Effector CD8-positive, alpha-beta T cell (primary cell): ENCODE measurements around the gene PRKACB.
"Not testable (repeated sequence)": the region's sequence is repeated elsewhere in the genome, so short reads cannot be mapped to it uniquely, and the experiment has no call there.

Experiments
- DNase-seq: peaks from one replicate; lab custom pipeline; 2025; lab: John Stamatoyannopoulos, UW

Gene PRKACB

GRCh38 chr1:84223751-84224432 lies 79.8 kb downstream of the PRKACB start:
- no peak for DNase-seq

- no peak for DNase-seq
Observed at GRCh38 chr1:84224905-84225304, 80.8 kb downstream of the PRKACB start.

DNA sequence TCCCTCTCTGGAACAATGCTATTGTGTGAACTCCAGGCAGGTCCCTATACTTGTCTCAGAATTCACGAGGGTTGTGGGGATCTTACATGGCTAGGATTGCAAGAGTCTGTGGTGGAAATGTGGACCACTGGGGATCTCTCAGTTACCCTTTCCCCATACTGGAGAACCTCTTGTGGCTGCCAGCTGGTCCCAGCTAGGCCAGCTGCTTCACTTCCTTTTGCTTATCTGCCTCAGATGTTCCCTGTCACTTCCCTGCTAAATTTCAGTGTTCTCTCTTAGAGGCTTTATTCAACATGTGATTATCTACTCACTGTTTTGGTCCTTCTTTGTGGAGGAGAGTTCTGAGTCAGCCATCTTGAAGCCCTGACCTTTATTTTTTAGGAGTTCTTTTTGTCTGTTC lies 81.6 kb downstream of the PRKACB start:
- no peak for DNase-seq

GRCh38 chr1:84232676-84233075 lies 88.6 kb downstream of the PRKACB start:
- DNase-seq, result not testable (repeated sequence)

DNA sequence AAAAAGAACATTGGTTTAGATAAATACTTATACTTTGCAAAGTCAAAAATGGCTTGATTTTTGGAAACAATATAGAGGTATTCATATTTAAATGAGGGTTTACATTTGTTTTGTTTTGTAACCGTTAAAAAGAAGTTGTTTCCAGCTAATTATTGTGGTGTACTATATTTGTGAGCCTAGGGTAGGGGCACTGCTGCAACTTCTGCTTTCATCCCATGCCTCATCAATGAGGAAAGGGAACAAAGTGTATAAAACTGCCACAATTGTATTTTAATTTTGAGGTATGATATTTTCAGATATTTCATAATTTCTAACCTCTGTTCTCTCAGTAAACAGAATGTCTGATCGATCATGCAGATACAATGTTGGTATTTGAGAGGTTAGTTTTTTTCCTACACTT lies 92.2 kb downstream of the PRKACB start:
- DNase-seq, result no peak

DNA sequence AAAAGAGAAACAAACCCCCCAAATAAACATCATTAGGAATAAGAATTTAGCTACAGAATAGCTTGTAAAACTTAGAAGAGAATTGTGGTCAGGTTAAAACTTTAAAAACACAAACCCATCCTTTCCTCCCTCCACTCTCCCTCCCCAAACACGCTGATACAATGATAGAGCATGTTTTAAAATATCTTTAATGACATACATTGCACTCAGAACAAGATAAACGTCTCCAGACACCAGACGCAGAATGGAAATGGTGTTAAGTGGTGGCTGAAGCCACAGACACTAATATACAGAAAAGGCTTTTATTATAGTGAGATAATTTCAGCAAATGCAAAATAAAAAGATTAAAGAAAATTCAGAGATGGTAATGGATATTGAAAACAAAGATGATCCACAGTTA lies 98.6 kb downstream of the PRKACB start:
- no peak for DNase-seq

- DNase-seq, result no peak
Observed at GRCh38 chr1:84245563-84245962, 101.5 kb downstream of the PRKACB start.

DNA sequence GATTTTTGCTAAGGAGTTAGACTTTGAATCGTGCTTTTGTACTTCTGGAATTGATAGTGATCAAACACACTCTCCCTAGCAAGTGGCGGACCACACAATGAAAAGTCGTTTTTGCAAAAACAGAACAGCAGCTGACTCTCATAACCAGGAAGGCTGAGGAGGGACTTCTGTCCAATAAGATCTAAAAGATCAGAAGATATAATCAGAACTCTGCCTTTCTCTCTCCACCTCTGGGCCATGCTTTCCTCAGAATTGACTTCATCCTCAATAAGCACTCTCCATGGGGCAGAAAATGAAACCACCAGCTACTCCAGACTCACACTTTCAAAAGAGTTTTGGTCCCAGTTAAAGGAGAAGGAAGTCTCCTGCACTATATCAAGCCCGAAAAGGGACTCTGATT lies 102.1 kb downstream of the PRKACB start:
- no peak for DNase-seq

DNA sequence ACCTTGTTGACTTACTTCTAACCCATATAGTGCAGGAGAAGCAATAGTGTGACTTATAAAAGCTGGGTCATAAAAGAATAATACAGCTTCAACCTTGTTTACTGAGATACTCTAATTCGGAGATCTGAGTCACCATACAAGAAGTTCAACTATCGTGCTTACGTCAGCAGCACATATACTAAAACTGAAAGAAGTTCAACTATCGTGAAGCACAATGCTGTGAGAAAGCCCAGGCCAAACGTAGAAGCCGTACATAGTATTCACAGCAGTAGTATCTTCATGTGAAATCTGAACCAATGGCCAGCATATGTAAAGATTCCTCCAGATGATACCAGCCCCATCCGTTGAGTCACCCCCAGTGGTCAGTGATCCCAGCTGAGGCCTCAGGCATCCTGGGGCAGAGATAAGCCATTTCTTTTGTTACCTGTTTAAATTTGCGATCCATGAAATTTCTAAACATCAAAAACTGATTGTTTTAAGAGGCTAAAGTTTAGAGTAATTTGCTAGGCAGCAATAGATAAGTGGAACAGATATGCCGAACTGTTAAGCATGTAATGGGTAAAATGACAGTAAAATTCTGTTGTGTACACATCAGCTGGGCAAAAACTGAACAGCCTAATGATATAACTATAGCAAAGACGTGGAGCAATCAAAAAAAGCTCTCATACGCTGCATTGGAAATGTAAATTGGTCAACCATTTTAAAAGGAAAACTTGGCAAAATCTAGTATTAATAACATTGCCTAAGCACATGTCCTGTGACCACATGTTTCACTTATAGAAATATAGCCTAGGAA lies 103.6 kb downstream of the PRKACB start:
- DNase-seq, result no peak

DNA sequence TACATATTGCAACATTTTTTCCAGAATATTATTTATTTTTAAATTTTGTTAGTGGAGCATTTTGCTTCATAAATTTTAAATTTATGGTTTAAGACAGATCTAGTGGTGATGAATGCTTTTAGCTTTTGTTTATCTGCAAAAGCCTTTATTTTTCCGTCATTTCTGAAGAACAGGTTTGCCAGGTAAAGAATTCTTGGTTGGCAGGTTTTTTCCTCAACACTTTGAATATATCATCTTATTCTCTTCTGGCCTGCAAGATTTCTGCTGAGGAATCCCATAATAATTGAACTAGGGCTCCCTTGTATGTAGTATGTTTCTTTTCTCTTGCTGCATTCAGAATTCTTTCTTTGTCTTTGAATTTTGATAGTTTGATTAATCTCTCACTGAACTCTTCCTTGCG lies 106.6 kb downstream of the PRKACB start:
- DNase-seq, result no peak

DNA sequence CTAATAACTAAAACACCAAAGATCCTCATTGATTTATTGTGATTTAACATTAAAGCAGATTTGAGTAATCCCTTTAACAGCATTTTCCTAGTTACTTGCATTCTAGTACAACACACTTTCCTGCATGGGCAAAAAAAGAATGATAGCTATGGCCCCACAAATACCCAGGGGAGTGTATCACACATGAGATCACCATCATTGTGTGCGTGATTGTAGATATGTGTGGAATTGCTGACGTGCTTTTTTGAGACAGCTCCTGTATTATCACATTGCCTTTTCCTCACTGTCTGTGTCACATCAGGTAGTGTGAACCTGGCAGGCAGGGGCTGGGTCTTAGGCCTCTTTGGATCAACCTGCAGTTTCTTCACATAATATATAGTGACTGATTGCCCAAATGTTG lies 109.0 kb downstream of the PRKACB start:
- no peak for DNase-seq

GRCh38 chr1:84253891-84254290 lies 109.8 kb downstream of the PRKACB start:
- no peak for DNase-seq

DNA sequence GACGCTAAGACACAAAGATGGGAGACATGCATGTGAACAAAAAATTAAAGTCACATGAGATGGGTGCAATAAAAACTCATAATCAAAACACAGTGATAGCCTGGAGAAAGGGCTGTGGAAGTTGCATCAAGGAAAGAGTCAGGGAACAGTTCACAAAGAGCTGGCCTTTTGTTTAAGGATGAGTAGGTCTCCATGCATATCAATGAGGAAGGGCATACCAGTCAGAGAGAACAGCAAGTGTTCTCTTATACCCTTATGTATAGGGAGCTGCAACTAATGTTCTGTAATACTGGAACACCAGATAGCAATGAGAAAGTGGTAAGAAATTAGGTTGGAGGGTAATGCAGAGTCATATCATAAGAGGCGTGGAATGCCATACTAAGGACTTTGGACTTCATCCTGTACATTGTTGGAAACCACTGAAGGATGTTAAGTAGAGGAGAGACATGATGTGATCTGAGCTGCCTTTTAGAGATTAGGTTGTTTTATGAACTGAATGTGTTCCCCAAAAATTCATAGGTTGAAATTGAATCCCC lies 110.7 kb downstream of the PRKACB start:
- DNase-seq, result no peak

GRCh38 chr1:84255582-84255981 lies 111.5 kb downstream of the PRKACB start:
- no peak for DNase-seq

- DNase-seq, result no peak
Observed at GRCh38 chr1:84257617-84258016, 113.5 kb downstream of the PRKACB start.

DNA sequence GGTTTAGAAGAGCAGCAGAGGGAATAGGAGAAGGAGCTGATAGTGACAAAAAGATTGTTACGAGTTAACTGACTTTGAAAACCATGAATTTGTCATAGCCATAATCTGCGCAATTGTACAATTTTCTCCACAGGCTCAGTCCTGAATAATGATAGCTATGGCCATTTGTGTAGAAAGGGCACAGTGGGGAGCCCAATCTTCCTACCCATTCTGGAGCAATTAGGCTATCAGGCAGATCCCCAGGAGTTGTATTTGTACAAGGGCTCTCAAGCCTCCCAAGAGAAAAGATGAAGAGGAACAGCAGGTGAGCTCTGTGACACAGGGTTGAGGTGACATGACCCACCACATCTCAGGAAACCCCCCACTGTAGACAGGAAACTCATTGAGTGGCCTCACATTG lies 115.3 kb downstream of the PRKACB start:
- DNase-seq, result no peak

DNA sequence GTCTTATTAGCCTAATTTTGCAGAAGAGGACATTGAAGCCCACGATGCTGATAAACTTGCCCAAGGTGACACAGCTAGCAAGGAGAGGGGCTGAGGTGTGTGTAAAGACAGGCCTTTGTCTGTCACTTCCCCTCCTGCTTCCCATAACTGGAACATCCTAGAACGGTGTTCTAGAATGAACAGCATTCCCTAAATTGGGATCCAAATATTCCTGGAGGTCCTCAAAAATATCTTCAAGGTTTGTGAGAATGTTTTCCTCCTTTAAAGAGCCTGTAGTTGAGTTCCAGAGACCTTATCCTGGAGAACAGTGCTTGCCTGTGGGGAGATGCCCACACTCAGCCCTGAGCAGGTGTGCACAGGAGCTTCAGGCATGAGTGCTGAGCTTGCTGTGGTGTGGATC lies 115.9 kb downstream of the PRKACB start:
- DNase-seq, result no peak

DNA sequence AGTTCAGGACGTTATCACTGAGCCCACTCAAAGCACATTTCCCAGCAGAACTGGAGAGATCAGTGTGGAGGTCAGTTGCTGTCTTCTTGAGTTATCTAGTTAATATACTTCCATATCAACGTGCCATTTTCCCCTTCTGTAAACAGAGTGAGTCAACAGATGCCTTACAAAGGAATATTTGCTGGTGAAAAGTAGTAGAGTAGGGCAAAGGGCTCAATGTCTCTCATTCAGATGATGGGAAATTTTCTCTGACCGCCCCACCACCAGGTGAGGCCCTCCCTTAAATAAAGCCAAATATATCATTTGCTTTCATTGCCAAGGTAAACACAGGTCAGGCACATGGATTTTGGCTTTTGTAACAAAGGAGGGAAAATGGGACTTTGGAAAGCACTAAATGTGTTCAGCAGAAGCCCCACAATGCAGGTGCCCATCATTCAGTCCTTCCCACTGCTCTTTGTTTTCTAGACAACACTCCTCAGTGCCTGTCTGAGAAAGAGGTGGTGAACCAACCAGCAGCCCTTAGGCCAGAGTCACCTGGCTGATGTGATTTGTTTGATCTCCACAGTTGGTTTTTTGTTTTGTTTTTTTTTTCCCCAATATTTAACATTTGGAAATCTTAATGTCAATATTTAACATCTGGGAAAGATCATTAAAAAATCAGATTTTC lies 116.9 kb downstream of the PRKACB start:
- DNase-seq, result no peak

DNA sequence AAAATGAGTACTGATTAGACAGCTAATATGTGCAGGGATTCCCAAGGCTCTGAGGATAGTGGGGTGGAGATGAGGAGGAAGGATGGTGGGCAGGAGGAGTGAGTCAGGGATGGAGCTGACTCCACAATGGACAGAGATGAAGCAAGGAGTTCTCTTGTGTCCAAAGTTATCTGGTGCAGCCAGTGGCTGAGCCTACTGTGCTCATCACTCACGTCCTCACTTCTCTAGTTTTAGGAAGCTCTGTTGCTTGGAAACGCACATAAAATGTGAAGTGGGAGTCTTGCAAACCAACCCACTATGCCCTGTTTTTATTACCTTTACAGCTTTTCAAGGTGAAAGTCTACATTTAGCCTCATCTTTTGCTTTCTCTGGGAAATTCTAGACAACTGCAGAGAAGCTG lies 120.9 kb downstream of the PRKACB start:
- DNase-seq, result no peak

GRCh38 chr1:84265867-84266266 lies 121.8 kb downstream of the PRKACB start:
- DNase-seq, result no peak

DNA sequence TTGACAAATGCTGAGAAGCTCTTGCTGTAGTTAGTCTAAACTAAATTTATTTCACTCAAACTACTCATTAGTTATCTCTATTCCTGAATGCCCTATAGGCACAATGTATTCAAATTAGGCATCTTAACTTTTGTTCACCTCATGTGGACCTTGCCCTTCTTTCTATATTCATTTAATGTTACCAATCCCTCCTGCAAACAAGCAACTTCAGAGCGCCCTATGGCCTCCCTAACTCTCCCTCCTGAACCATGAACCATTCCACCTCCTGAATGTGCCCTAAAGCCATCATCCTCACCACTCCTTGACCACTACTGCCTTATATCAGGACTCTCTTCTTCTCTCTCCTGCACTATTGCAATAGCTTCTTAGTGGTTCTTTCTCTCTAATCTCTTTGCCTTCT lies 122.7 kb downstream of the PRKACB start:
- no peak for DNase-seq

DNA sequence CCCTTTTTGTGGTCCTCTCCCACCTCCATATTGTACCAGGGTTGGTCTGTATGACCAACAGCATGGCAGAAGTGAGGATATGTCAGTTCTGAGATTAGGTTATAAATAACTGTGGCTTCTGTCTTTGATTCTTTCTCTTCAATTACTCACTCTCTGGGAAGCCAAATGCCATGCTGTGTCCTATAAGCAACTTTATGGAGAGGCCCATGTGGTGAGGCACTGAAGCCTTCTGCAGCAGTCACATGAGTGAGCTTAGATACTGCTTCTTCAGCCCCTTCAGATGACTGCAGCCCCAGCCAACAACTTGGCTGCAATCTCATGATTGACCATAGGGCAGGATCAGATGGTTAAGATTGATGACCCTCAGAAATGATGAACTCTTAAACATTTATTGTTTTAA lies 123.4 kb downstream of the PRKACB start:
- DNase-seq, result no peak

- DNase-seq, result no peak
Observed at GRCh38 chr1:84268346-84268745, 124.3 kb downstream of the PRKACB start.
